Measurements from ENCODE around the gene DECR2. TPM values are rescaled to one million over a fixed set of nuclear protein-coding genes. Genes with fewer than 3 reads are reported as not detected.

Gene DECR2
- total RNA-seq, result 10 to 100 TPM in 6 of 9 donors, 1 to 10 TPM in 3; 6.9 to 20.6 (median 12.2) TPM
- polyA plus RNA-seq, result 10 to 100 TPM in 1 of 2 donors, 1 to 10 TPM in 1; 7.1 to 17.1 TPM
- long read RNA-seq, donor 1, transcript DECR2-201 (9 exons, 1,615 nt), result major isoform, 28 of 51 reads
- long read RNA-seq, donor 1, partial matches to known transcripts, result 9 of 51 reads
- long read RNA-seq, donor 1, other reads (novel, unspliced or antisense), result 14 of 51 reads
- long read RNA-seq, donor 2, transcript DECR2-201 (9 exons, 1,615 nt), result major isoform, 86 of 97 reads
- long read RNA-seq, donor 2, partial matches to known transcripts, result 1 of 97 reads
- long read RNA-seq, donor 2, other reads (novel, unspliced or antisense), result 10 of 97 reads
- long read RNA-seq, donor 3, transcript DECR2-201 (9 exons, 1,615 nt), result major isoform, 16 of 27 reads
- long read RNA-seq, donor 3, partial matches to known transcripts, result 4 of 27 reads
- long read RNA-seq, donor 3, other reads (novel, unspliced or antisense), result 7 of 27 reads

- intact Hi-C loops (cut with DNase I), result loop anchor here in 2 of 10 donors (1.0 to 2.0 kb wide), 2 partner anchors 23 to 24 kb away; partner anchors contain the start of gene RAB11FIP3 (in 2 of the 2)
- 0 to 2% (median 1%) methylated on average over 36 to 91 of the region's 91 CpGs for WGBS, 4 donors
- no peaks in the 10 kb centered on the region for H3K9me3 ChIP-seq
- peaks cover 0 to 33% (median 12%) of the 10 kb centered on the region in 12 donors for H3K4me1 ChIP-seq
- H3K27ac ChIP-seq, result peak within 1 kb of the TSS; percentile 82 to 95 (median 92)
- H3K36me3 ChIP-seq, result peaks cover 0 to 5% (median 0%) of the 10 kb centered on the region in 9 donors
- DNase-seq (peak; percentile 96 to 98 (median 97)), ATAC-seq (peak; percentile 68 to 93 (median 89))
- peak; percentile 24 to 83 (median 60) for TF ChIP-seq CTCF (IDR thresholded peaks at IDR 0.05)
- TF ChIP-seq POLR2A (IDR thresholded peaks at IDR 0.05), result peak in 1 of 2 donors; percentile 85
- H3K4me3 ChIP-seq, result peak within 1 kb of the TSS; percentile 56 to 98 (median 89)
- H3K27me3 ChIP-seq, result no peaks in the 10 kb centered on the region
Observed at GRCh38 chr16:401468-402348, at the start of gene DECR2. Gene DECR2, plus strand, starts transcription at chr16:401885. Its CDS starts 79 bp downstream, at chr16:401964.

- peak; percentile 88 to 96 (median 93) for ATAC-seq
- H3K4me1 ChIP-seq, result peaks cover 0 to 33% (median 9%) of the 10 kb centered on the region in 12 donors
- H3K27ac ChIP-seq, result peak within 1 kb of the TSS in 11 of 12 donors; percentile 33 to 86 (median 61)
Observed at GRCh38 chr16:352547-353403, 48.9 kb upstream of the DECR2 start, which contains the start of gene AXIN1. Gene AXIN1, minus strand, starts transcription at chr16:352723. Its CDS starts 5,698 bp downstream, at chr16:347025.

More at GRCh38 chr16:352547-353403, 48.9 kb upstream of the DECR2 start, which contains the start of gene AXIN1:
- Histone ChIP-seq H3K4me3 (peak within 1 kb of the TSS; percentile 42 to 84 (median 70)), H3K36me3 (peaks cover 0 to 8% (median 0%) of the 10 kb centered on the region in 9 donors), H3K27me3 (no peaks in the 10 kb centered on the region), H3K9me3 (no peaks in the 10 kb centered on the region)
- peak; percentile 97 to 100 (median 99) for DNase-seq
- 1 to 3% (median 2%) methylated on average over 30 to 113 of the region's 113 CpGs for WGBS, 4 donors
- intact Hi-C loops (cut with DNase I), result loop anchor here in 9 of 10 donors (2.0 to 10.0 kb wide), 5 partner anchors 115 to 128 kb away; partner anchors contain the start of genes LUC7L (in 4 of the 9) and FAM234A (in 3 of the 9)
- TF ChIP-seq CTCF (IDR thresholded peaks at IDR 0.05) (peak in 11 of 12 donors; percentile 8 to 66 (median 51)), POLR2A (IDR thresholded peaks at IDR 0.05) (peak in 1 of 2 donors; percentile 79)
